ENCODE data around the gene OR52J3. TPM values are rescaled to one million over a fixed set of nuclear protein-coding genes. Genes with fewer than 3 reads are reported as not detected.
"Not testable (repeated sequence)": the region's sequence is repeated elsewhere in the genome, so short reads cannot be mapped to it uniquely, and the experiment has no call there.

OR52J3 gene
- total RNA-seq (2014; rRNA removed; shearing (Covaris generic)), result not detected in 2 replicates

GRCh38 chr11:5046226-5046625 is at the start of gene OR52J3:
Gene OR52J3, plus strand, starts transcription at chr11:5046526. Its CDS starts 0 bp downstream, at chr11:5046526.
- H3K4me3 ChIP-seq (ENCODE audit: insufficient read depth, low read depth, low read length), result no peak within 1 kb of the TSS
- no peak for DNase-seq
- H3K27me3 ChIP-seq (ENCODE audit: control insufficient read depth, insufficient read depth, low read length), result no peaks in the 10 kb centered on the region
- H3K36me3 ChIP-seq (replicated peaks; ENCODE audit: control insufficient read depth, insufficient read depth, low read length), result no peaks in the 10 kb centered on the region

- Histone ChIP-seq H3K4me3 (ENCODE audit: insufficient read depth, low read depth, low read length) (no peak overlapping the region), H3K36me3 (replicated peaks; ENCODE audit: control insufficient read depth, insufficient read depth, low read length) (no peaks in the 10 kb centered on the region), H3K27me3 (ENCODE audit: control insufficient read depth, insufficient read depth, low read length) (no peaks in the 10 kb centered on the region)
- peak; percentile 4 for DNase-seq
Observed at GRCh38 chr11:5004424-5005274, 41.7 kb upstream of the OR52J3 start.

GRCh38 chr11:5007561-5007960 is 38.8 kb upstream of the OR52J3 start:
- H3K27me3 ChIP-seq (ENCODE audit: control insufficient read depth, insufficient read depth, low read length), result no peaks in the 10 kb centered on the region
- no peak overlapping the region for H3K4me3 ChIP-seq (ENCODE audit: insufficient read depth, low read depth, low read length)
- H3K36me3 ChIP-seq (replicated peaks; ENCODE audit: control insufficient read depth, insufficient read depth, low read length), result no peaks in the 10 kb centered on the region
- no peak for DNase-seq

- no peaks in the 10 kb centered on the region for H3K27me3 ChIP-seq (ENCODE audit: control insufficient read depth, insufficient read depth, low read length)
- H3K4me3 ChIP-seq (ENCODE audit: insufficient read depth, low read depth, low read length), result no peak overlapping the region
Observed at GRCh38 chr11:5011254-5011653, 35.1 kb upstream of the OR52J3 start.

GRCh38 chr11:5013012-5013411 is 33.3 kb upstream of the OR52J3 start:
- no peaks in the 10 kb centered on the region for H3K27me3 ChIP-seq (ENCODE audit: control insufficient read depth, insufficient read depth, low read length)
- no peak overlapping the region for H3K4me3 ChIP-seq (ENCODE audit: insufficient read depth, low read depth, low read length)
- no peaks in the 10 kb centered on the region for H3K36me3 ChIP-seq (replicated peaks; ENCODE audit: control insufficient read depth, insufficient read depth, low read length)
- DNase-seq, result no peak

More at GRCh38 chr11:5011254-5011653, 35.1 kb upstream of the OR52J3 start:
- no peaks in the 10 kb centered on the region for H3K36me3 ChIP-seq (replicated peaks; ENCODE audit: control insufficient read depth, insufficient read depth, low read length)
- DNase-seq, result no peak

- DNase-seq, result no peak
- no peak overlapping the region for H3K4me3 ChIP-seq (ENCODE audit: insufficient read depth, low read depth, low read length)
- no peaks in the 10 kb centered on the region for H3K27me3 ChIP-seq (ENCODE audit: control insufficient read depth, insufficient read depth, low read length)
- H3K36me3 ChIP-seq (replicated peaks; ENCODE audit: control insufficient read depth, insufficient read depth, low read length), result no peaks in the 10 kb centered on the region
Observed at GRCh38 chr11:5021996-5022395, 24.3 kb upstream of the OR52J3 start.

GRCh38 chr11:5036669-5037068 is 9.7 kb upstream of the OR52J3 start:
- H3K36me3 ChIP-seq (replicated peaks; ENCODE audit: control insufficient read depth, insufficient read depth, low read length), result no peaks in the 10 kb centered on the region
- H3K4me3 ChIP-seq (ENCODE audit: insufficient read depth, low read depth, low read length), result no peak overlapping the region
- no peaks in the 10 kb centered on the region for H3K27me3 ChIP-seq (ENCODE audit: control insufficient read depth, insufficient read depth, low read length)
- DNase-seq, result no peak

- no peak for DNase-seq
- Histone ChIP-seq H3K4me3 (ENCODE audit: insufficient read depth, low read depth, low read length) (no peak overlapping the region), H3K27me3 (ENCODE audit: control insufficient read depth, insufficient read depth, low read length) (no peaks in the 10 kb centered on the region), H3K36me3 (replicated peaks; ENCODE audit: control insufficient read depth, insufficient read depth, low read length) (no peaks in the 10 kb centered on the region)
Observed at GRCh38 chr11:5037926-5038325, 8.4 kb upstream of the OR52J3 start.

- H3K36me3 ChIP-seq (replicated peaks; ENCODE audit: control insufficient read depth, insufficient read depth, low read length), result no peaks in the 10 kb centered on the region
- DNase-seq, result no peak
- H3K27me3 ChIP-seq (ENCODE audit: control insufficient read depth, insufficient read depth, low read length), result no peaks in the 10 kb centered on the region
- no peak overlapping the region for H3K4me3 ChIP-seq (ENCODE audit: insufficient read depth, low read depth, low read length)
Observed at GRCh38 chr11:5038341-5038740, 8.0 kb upstream of the OR52J3 start.

GRCh38 chr11:5040876-5041275 is 5.5 kb upstream of the OR52J3 start:
- Histone ChIP-seq H3K36me3 (replicated peaks; ENCODE audit: control insufficient read depth, insufficient read depth, low read length) (no peaks in the 10 kb centered on the region), H3K27me3 (ENCODE audit: control insufficient read depth, insufficient read depth, low read length) (no peaks in the 10 kb centered on the region), H3K4me3 (ENCODE audit: insufficient read depth, low read depth, low read length) (no peak overlapping the region)
- DNase-seq, result no peak

- no peak for DNase-seq
- Histone ChIP-seq H3K4me3 (ENCODE audit: insufficient read depth, low read depth, low read length) (no peak overlapping the region), H3K27me3 (ENCODE audit: control insufficient read depth, insufficient read depth, low read length) (no peaks in the 10 kb centered on the region), H3K36me3 (replicated peaks; ENCODE audit: control insufficient read depth, insufficient read depth, low read length) (no peaks in the 10 kb centered on the region)
Observed at GRCh38 chr11:5042091-5042490, 4.2 kb upstream of the OR52J3 start.

- H3K4me3 ChIP-seq (ENCODE audit: insufficient read depth, low read depth, low read length), result no peak overlapping the region
- DNase-seq, result no peak
- H3K27me3 ChIP-seq (ENCODE audit: control insufficient read depth, insufficient read depth, low read length), result no peaks in the 10 kb centered on the region
- no peaks in the 10 kb centered on the region for H3K36me3 ChIP-seq (replicated peaks; ENCODE audit: control insufficient read depth, insufficient read depth, low read length)
Observed at GRCh38 chr11:5043380-5043779, 2.9 kb upstream of the OR52J3 start.

GRCh38 chr11:5046754-5047330 is 516 bp downstream of the OR52J3 start:
- Histone ChIP-seq H3K4me3 (ENCODE audit: insufficient read depth, low read depth, low read length) (no peak overlapping the region), H3K36me3 (replicated peaks; ENCODE audit: control insufficient read depth, insufficient read depth, low read length) (no peaks in the 10 kb centered on the region), H3K27me3 (ENCODE audit: control insufficient read depth, insufficient read depth, low read length) (no peaks in the 10 kb centered on the region)
- no peak for DNase-seq

GRCh38 chr11:5058679-5059078 is 12.4 kb downstream of the OR52J3 start:
- not testable (repeated sequence) for H3K27me3 ChIP-seq (ENCODE audit: control insufficient read depth, insufficient read depth, low read length); H3K4me3 ChIP-seq (ENCODE audit: insufficient read depth, low read depth, low read length); DNase-seq; H3K36me3 ChIP-seq (replicated peaks; ENCODE audit: control insufficient read depth, insufficient read depth, low read length)

GRCh38 chr11:5059391-5059790 is 13.1 kb downstream of the OR52J3 start, which contains the start of gene OR52E2:
Gene OR52E2, minus strand, starts transcription at chr11:5059627. Its CDS starts 0 bp downstream, at chr11:5059627.
- H3K4me3 ChIP-seq (ENCODE audit: insufficient read depth, low read depth, low read length), result no peak within 1 kb of the TSS
- no peak for DNase-seq
- no peaks in the 10 kb centered on the region; the same call in 1 of the 2 replicates for H3K27me3 ChIP-seq (ENCODE audit: control insufficient read depth, insufficient read depth, low read length)
- no peaks in the 10 kb centered on the region for H3K36me3 ChIP-seq (replicated peaks; ENCODE audit: control insufficient read depth, insufficient read depth, low read length)

Measured in H7 (cell line).